Gastroesophageal sphincter (tissue), 3 donors: ENCODE measurements around the gene FANK1.

Experiments used
- EP300 ChIP-seq: sonication (generic); formaldehyde crosslinking; IDR thresholded peaks from one replicate; pipeline ENCODE4 v1.6.1; 2017; ENCODE audit warnings: antibody characterized with exemption, mild to moderate bottlenecking
- POLR2A ChIP-seq, 2 donors: fragments of 450-650 bp; IDR thresholded peaks; one replicate each; pipeline ENCODE4 v1.6.1; 2017; ENCODE audit warnings: antibody characterized with exemption in 2 of 2, mild to moderate bottlenecking in 2 of 2, moderate library complexity in 1 of 2
- TF ChIP-seq, protein P1 (sequence below), 4 experiments: fragments of 200-600 bp in 2 of 4; fragments of 450-650 bp in 2 of 4; sonication (generic) in 1 of 4; IDR thresholded peaks; one replicate each; pipeline ENCODE4 v1.5.1; 2017 to 2019; ENCODE audit warnings: antibody characterized with exemption in 4 of 4, mild to moderate bottlenecking in 2 of 4, moderate library complexity in 2 of 4

DNA sequence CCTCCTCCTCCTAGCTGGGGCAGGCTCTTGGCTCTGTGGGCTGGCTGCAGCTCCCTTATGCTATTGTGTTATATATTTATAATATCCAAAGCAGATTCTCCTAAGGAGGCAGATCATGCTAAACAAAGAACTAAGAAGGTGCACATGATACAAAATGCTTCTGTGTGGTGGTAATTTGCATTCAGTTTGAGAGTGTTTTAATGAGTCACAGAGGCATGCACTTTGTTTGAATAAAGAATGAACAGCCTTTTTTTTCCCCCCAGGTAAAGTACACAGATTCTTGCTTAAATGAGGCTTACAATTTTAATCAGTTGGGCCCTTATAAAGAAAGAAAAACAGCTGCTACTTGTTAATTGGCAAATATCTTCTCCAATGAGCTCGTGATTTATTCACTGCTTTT lies 95.0 kb downstream of the FANK1 start:
- TF ChIP-seq, protein P1, sequence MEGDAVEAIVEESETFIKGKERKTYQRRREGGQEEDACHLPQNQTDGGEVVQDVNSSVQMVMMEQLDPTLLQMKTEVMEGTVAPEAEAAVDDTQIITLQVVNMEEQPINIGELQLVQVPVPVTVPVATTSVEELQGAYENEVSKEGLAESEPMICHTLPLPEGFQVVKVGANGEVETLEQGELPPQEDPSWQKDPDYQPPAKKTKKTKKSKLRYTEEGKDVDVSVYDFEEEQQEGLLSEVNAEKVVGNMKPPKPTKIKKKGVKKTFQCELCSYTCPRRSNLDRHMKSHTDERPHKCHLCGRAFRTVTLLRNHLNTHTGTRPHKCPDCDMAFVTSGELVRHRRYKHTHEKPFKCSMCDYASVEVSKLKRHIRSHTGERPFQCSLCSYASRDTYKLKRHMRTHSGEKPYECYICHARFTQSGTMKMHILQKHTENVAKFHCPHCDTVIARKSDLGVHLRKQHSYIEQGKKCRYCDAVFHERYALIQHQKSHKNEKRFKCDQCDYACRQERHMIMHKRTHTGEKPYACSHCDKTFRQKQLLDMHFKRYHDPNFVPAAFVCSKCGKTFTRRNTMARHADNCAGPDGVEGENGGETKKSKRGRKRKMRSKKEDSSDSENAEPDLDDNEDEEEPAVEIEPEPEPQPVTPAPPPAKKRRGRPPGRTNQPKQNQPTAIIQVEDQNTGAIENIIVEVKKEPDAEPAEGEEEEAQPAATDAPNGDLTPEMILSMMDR (IDR thresholded peaks at IDR 0.05): no peak
- TF ChIP-seq POLR2A (IDR thresholded peaks at IDR 0.05) (no peak), EP300 (no peak)
